ENCODE results near the gene MSI2.

DNA sequence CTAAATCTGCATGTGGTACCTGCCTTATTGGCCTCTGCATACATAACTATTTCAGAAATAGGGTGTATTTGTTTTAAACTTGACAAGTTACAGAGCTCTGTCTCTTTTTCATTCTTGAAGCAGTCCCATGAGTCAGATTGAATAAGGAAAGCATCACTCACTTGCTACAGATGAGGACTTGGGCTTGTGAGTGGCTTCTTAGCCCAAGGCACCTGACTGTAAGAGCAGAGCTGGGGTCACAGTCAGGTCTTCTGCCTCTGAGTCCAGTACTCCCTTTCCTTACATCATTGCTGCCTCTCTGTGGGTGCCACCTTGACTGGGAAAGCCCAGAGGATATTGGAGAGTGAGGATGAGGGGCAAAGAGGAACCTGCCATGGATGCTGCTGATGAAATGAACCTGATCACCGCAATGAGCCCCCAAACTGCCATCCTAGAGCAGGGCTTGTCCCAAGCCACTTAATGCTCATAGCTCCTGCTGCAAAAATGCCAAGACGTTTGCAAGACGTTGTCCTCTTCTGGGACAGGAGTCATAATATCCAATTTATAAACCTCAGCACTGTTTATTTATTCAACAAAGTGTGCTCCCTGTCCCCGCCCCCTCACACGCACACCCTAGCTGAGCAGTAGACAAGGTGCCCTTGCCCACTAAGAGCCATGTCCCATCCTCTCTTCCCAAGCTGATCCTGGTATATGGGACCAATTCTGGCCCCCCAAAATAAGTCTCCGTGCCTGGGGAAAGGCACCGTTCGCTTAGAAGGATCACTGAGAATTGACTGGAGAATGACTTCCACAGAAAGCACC, 414.6 kb downstream of the MSI2 start:
- TF ChIP-seq, protein P1, sequence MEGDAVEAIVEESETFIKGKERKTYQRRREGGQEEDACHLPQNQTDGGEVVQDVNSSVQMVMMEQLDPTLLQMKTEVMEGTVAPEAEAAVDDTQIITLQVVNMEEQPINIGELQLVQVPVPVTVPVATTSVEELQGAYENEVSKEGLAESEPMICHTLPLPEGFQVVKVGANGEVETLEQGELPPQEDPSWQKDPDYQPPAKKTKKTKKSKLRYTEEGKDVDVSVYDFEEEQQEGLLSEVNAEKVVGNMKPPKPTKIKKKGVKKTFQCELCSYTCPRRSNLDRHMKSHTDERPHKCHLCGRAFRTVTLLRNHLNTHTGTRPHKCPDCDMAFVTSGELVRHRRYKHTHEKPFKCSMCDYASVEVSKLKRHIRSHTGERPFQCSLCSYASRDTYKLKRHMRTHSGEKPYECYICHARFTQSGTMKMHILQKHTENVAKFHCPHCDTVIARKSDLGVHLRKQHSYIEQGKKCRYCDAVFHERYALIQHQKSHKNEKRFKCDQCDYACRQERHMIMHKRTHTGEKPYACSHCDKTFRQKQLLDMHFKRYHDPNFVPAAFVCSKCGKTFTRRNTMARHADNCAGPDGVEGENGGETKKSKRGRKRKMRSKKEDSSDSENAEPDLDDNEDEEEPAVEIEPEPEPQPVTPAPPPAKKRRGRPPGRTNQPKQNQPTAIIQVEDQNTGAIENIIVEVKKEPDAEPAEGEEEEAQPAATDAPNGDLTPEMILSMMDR (conservative IDR thresholded peaks at IDR 0.05; ENCODE audit: low read length): no peak
- no peak for TF ChIP-seq EZH2phosphoT487 (IDR thresholded peaks at IDR 0.05; ENCODE audit: borderline replicate concordance)
